ENCODE data around the gene URI1.
"Not testable (repeated sequence)": the region's sequence is repeated elsewhere in the genome, so short reads cannot be mapped to it uniquely, and the experiment has no call there.

URI1 gene

GRCh38 chr19:29942404-29943261 lies 594 bp downstream of the URI1 start:
- DNase-seq (ENCODE audit: low spot score), result peak; percentile 80

- no peak for DNase-seq (ENCODE audit: low spot score)
Measured at GRCh38 chr19:29943615-29944014, 1.6 kb downstream of the URI1 start.

GRCh38 chr19:29944390-29945012 lies 2.5 kb downstream of the URI1 start:
- DNase-seq (ENCODE audit: low spot score), result no peak

GRCh38 chr19:29945017-29945416 lies 3.0 kb downstream of the URI1 start:
- no peak for DNase-seq (ENCODE audit: low spot score)

- DNase-seq (ENCODE audit: low spot score), result no peak
Measured at GRCh38 chr19:29945433-29945832, 3.4 kb downstream of the URI1 start.

- no peak for DNase-seq (ENCODE audit: low spot score)
Measured at GRCh38 chr19:29946645-29947044, 4.6 kb downstream of the URI1 start.

GRCh38 chr19:29947871-29948270 lies 5.8 kb downstream of the URI1 start:
- no peak for DNase-seq (ENCODE audit: low spot score)

- not testable (repeated sequence) for DNase-seq (ENCODE audit: low spot score)
Measured at GRCh38 chr19:29948759-29949470, 6.9 kb downstream of the URI1 start.

GRCh38 chr19:29952177-29952576 lies 10.1 kb downstream of the URI1 start:
- DNase-seq (ENCODE audit: low spot score), result no peak

GRCh38 chr19:29952646-29953045 lies 10.6 kb downstream of the URI1 start:
- no peak for DNase-seq (ENCODE audit: low spot score)

- no peak for DNase-seq (ENCODE audit: low spot score)
Measured at GRCh38 chr19:29953352-29954247, 11.6 kb downstream of the URI1 start.

GRCh38 chr19:29956855-29957254 lies 14.8 kb downstream of the URI1 start:
- no peak for DNase-seq (ENCODE audit: low spot score)

- DNase-seq (ENCODE audit: low spot score), result no peak
Measured at GRCh38 chr19:29961311-29961710, 19.3 kb downstream of the URI1 start.

- no peak for DNase-seq (ENCODE audit: low spot score)
Measured at GRCh38 chr19:29962793-29963192, 20.8 kb downstream of the URI1 start.

GRCh38 chr19:29963576-29963975 lies 21.5 kb downstream of the URI1 start:
- DNase-seq (ENCODE audit: low spot score), result no peak

GRCh38 chr19:29964171-29964570 lies 22.1 kb downstream of the URI1 start:
- no peak for DNase-seq (ENCODE audit: low spot score)

GRCh38 chr19:29965492-29965891 lies 23.5 kb downstream of the URI1 start:
- no peak for DNase-seq (ENCODE audit: low spot score)

- DNase-seq (ENCODE audit: low spot score), result not testable (repeated sequence)
Measured at GRCh38 chr19:29966142-29966541, 24.1 kb downstream of the URI1 start.

GRCh38 chr19:29966588-29967249 lies 24.7 kb downstream of the URI1 start:
- DNase-seq (ENCODE audit: low spot score), result peak; percentile 55

GRCh38 chr19:29967623-29968022 lies 25.6 kb downstream of the URI1 start:
- DNase-seq (ENCODE audit: low spot score), result no peak

- DNase-seq (ENCODE audit: low spot score), result no peak
Measured at GRCh38 chr19:29969891-29970290, 27.9 kb downstream of the URI1 start.
